Breast epithelium (tissue), 3 donors: ENCODE data around the gene COL4A2.

ENCODE experiments used
- POLR2A ChIP-seq: fragments of 450-650 bp; IDR thresholded peaks from one replicate; pipeline ENCODE4 v1.6.1; 2016; ENCODE audit warnings: antibody characterized with exemption, mild to moderate bottlenecking, moderate library complexity
- TF ChIP-seq, protein P1 (sequence below), 3 donors: fragments of 450-650 bp; IDR thresholded peaks; one replicate each; pipeline ENCODE4 v1.5.1; 2016 to 2017; ENCODE audit warnings: antibody characterized with exemption in 3 of 3, mild to moderate bottlenecking in 3 of 3, moderate library complexity in 3 of 3

DNA sequence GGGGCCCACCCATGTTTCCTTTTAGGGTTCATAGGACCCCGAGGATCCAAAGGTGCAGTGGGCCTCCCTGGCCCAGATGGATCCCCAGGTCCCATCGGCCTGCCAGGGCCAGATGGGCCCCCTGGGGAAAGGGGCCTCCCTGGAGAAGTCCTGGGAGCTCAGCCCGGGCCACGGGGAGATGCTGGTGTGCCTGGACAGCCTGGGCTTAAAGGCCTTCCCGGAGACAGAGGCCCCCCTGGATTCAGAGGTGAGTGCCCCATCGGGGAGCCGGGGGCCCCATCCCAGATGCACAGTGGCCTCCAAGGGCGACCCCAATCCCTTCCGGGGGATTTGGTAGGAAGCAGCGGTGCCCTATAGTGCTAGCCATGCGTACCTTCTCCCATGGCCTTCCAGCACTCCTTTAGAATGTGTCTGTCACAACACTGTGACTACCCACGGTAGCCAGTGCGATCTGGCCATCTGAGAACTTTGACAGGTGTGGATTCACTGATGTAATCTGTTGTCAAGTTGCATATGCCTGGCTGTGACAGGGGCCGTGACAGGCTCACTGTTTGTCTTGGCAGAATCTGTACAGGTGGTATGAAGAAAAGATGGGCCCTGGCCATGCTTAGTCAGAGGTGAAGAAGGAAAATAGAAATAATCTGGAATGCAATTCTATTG, 165.9 kb downstream of the COL4A2 start:
- no peak for TF ChIP-seq POLR2A
- TF ChIP-seq, protein P1, sequence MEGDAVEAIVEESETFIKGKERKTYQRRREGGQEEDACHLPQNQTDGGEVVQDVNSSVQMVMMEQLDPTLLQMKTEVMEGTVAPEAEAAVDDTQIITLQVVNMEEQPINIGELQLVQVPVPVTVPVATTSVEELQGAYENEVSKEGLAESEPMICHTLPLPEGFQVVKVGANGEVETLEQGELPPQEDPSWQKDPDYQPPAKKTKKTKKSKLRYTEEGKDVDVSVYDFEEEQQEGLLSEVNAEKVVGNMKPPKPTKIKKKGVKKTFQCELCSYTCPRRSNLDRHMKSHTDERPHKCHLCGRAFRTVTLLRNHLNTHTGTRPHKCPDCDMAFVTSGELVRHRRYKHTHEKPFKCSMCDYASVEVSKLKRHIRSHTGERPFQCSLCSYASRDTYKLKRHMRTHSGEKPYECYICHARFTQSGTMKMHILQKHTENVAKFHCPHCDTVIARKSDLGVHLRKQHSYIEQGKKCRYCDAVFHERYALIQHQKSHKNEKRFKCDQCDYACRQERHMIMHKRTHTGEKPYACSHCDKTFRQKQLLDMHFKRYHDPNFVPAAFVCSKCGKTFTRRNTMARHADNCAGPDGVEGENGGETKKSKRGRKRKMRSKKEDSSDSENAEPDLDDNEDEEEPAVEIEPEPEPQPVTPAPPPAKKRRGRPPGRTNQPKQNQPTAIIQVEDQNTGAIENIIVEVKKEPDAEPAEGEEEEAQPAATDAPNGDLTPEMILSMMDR (IDR thresholded peaks at IDR 0.05) = no peak
